Neural cell (in vitro differentiated cells): ENCODE results near the gene DIAPH1.

Experiments used
- CTCF ChIP-seq: fragments of 450-650 bp; IDR thresholded peaks from 2 replicates; pipeline ENCODE4 v1.5.1; 2014; ENCODE audit warnings: antibody characterized with exemption, mild to moderate bottlenecking, moderate library complexity; ENCODE audit not compliant: poor library complexity, severe bottlenecking
- EP300 ChIP-seq: fragments of 450-650 bp; conservative IDR thresholded peaks from 2 replicates; pipeline ENCODE4 v1.6.1; 2014; ENCODE audit warnings: antibody characterized with exemption, mild to moderate bottlenecking, moderate library complexity; ENCODE audit not compliant: poor library complexity, severe bottlenecking
- POLR2AphosphoS5 ChIP-seq: IDR thresholded peaks from 2 replicates; pipeline ENCODE4 v1.6.1; 2012
- RAD21 ChIP-seq: fragments of 450-650 bp; conservative IDR thresholded peaks from 2 replicates; pipeline ENCODE4 v1.6.1; 2014; ENCODE audit warnings: antibody characterized with exemption, mild to moderate bottlenecking, moderate library complexity
- SMC3 ChIP-seq: fragments of 450-650 bp; conservative IDR thresholded peaks from 2 replicates; pipeline ENCODE4 v1.6.1; 2014; ENCODE audit warnings: antibody characterized with exemption, mild to moderate bottlenecking, moderate library complexity; ENCODE audit not compliant: poor library complexity
- TAF1 ChIP-seq: IDR thresholded peaks from 2 replicates; pipeline ENCODE4 v1.6.1; 2012; ENCODE audit warnings: low read depth

GRCh38 chr5:141611289-141611688 is 7.5 kb downstream of the DIAPH1 start:
- TF ChIP-seq RAD21, result no peak
- TF ChIP-seq CTCF, result no peak
- no peak for TF ChIP-seq TAF1
- no peak for TF ChIP-seq POLR2AphosphoS5
- no peak for TF ChIP-seq SMC3
- no peak for TF ChIP-seq EP300
